Panc1 (cell line): ENCODE data around the gene DSCAM. TPM values are rescaled to one million over a fixed set of nuclear protein-coding genes. Genes with fewer than 3 reads are reported as not detected.

Source experiments
- ATAC-seq: fragments of 200-7000 bp; cut with Tn5 transposase; 2 replicates; pipeline ENCODE4 v1.9.1; 2020; ENCODE audit warnings: mild to moderate bottlenecking, moderate library complexity
- BruUV-seq: library from RNA; stranded (reverse); fragments of 400-500 nt; replicated peaks from 2 replicates; lab custom pipeline; 2021; lab: Mats Ljungman, UMichigan
- CTCF ChIA-PET: fragments of 300-600 bp; sonication (Branson Sonifier 250); formaldehyde crosslinking; loops from one replicate; lab custom pipeline; 2022; ENCODE audit warnings: antibody characterized with exemption; lab: Charles Lee
- POLR2A ChIA-PET: fragments of 300-600 bp; sonication (Branson Sonifier 250); formaldehyde crosslinking; loops from one replicate; lab custom pipeline; 2022; ENCODE audit warnings: antibody characterized with exemption; lab: Charles Lee
- DNase-seq: peaks from one replicate; pipeline ENCODE4 v3.0.0-alpha.2; 2010; ENCODE audit warnings: low read depth, low spot score
- H3K27ac ChIP-seq: 2 replicates; pipeline ENCODE4 v1.5.1; 2011; ENCODE audit warnings: mild to moderate bottlenecking, low read length, inconsistent platforms
- H3K27me3 ChIP-seq: fragments of 200-500 bp; sonication (Bioruptor generic); 2 replicates; pipeline ENCODE4 v1.6.0; 2014; ENCODE audit warnings: low read length, inconsistent platforms; ENCODE audit not compliant: control insufficient read depth, insufficient read depth
- H3K36me3 ChIP-seq: fragments of 200-500 bp; sonication (Bioruptor generic); 2 replicates; pipeline ENCODE4 v1.5.1; 2014; ENCODE audit warnings: inconsistent platforms, mild to moderate bottlenecking, low read length, moderate library complexity; ENCODE audit not compliant: control insufficient read depth, insufficient read depth
- H3K4me1 ChIP-seq: 2 replicates; pipeline ENCODE4 v1.5.1; 2011; ENCODE audit warnings: inconsistent platforms, mild to moderate bottlenecking, low read length, moderate library complexity; ENCODE audit not compliant: control insufficient read depth, insufficient read depth
- H3K4me3 ChIP-seq, 2 experiments: 2 replicates each; pipeline ENCODE4 v1.5.1; 2011 to 2012; ENCODE audit warnings: low read depth in 2 of 2, low read length in 2 of 2, mild to moderate bottlenecking in 2 of 2, inconsistent platforms in 1 of 2, moderate library complexity in 1 of 2
- H3K9me3 ChIP-seq: fragments of 200-500 bp; sonication (Bioruptor generic); 2 replicates; pipeline ENCODE4 v1.5.1; 2014; ENCODE audit warnings: low read depth, mild to moderate bottlenecking, inconsistent platforms, low read length, moderate library complexity; ENCODE audit not compliant: control insufficient read depth, insufficient read depth
- CTCF ChIP-seq: fragments of 450-650 bp; IDR thresholded peaks from 2 replicates; pipeline ENCODE4 v1.5.1; 2017; ENCODE audit warnings: mild to moderate bottlenecking
- POLR2AphosphoS5 ChIP-seq: IDR thresholded peaks from 2 replicates; pipeline ENCODE4 v1.6.1; 2012; ENCODE audit warnings: mild to moderate bottlenecking, low read depth, low read length, moderate library complexity
- REST ChIP-seq, 2 experiments: IDR thresholded peaks; 2 replicates each; pipeline ENCODE4 v1.6.1; 2011 to 2012; ENCODE audit warnings: low read depth in 2 of 2, control low read depth in 1 of 2, low read length in 1 of 2, mild to moderate bottlenecking in 1 of 2, moderate library complexity in 1 of 2; ENCODE audit not compliant: insufficient read depth in 1 of 2
- SIN3A ChIP-seq: IDR thresholded peaks from 2 replicates; pipeline ENCODE4 v1.6.1; 2012; ENCODE audit warnings: low read depth, mild to moderate bottlenecking, low read length, moderate library complexity, borderline replicate concordance; ENCODE audit not compliant: insufficient read depth
- TCF7L2 ChIP-seq: IDR thresholded peaks from 2 replicates; pipeline ENCODE4 v1.6.1; 2011; ENCODE audit warnings: mild to moderate bottlenecking, low read depth, low read length, inconsistent platforms
- in situ Hi-C: cut with HindIII; loops from 2 replicates; pipeline ENCODE4 v1.10.0; 2016; ENCODE audit warnings: low sequenced_read_pairs, low pct_unique_long_range_greater_than_20kb
- intact Hi-C: fragments of 100-400 bp; cut with micrococcal nuclease; formaldehyde crosslinking; loops from one replicate; pipeline ENCODE4 v1.10.0; 2022; ENCODE audit not compliant: unreplicated experiment
- total RNA-seq: library from RNA; stranded (reverse); gene quantifications from one replicate; pipeline ENCODE4 v1.2.1, GENCODE V29; 2021; ENCODE audit not compliant: unreplicated experiment

Gene DSCAM
- total RNA-seq, 1 experiment from 2014 or later: not detected

- Histone ChIP-seq H3K4me3 (no peak overlapping the region), H3K27ac (no peak overlapping the region), H3K9me3 (no peaks in the 10 kb centered on the region), H3K36me3 (no peaks in the 10 kb centered on the region), H3K27me3 (no peaks in the 10 kb centered on the region), H3K4me1 (no peaks in the 10 kb centered on the region)
- no peak for ATAC-seq
- no TSS peak for BruUV-seq
- intact Hi-C loops (no loop called here), in situ Hi-C loops (no loop called here)
- TF ChIP-seq TCF7L2 (no peak), POLR2AphosphoS5 (no peak), REST (IDR thresholded peaks at IDR 0.05; ENCODE audit: insufficient read depth in 1 of 2, low read depth in 2 of 2, low read length in 1 of 2) (no peak), CTCF (no peak), SIN3A (no peak)
- POLR2A ChIA-PET: no interaction called here
- CTCF ChIA-PET: no interaction called here
- DNase-seq: no peak
Observed at GRCh38 chr21:39972976-39973770, 873.8 kb downstream of the DSCAM start.

GRCh38 chr21:39972471-39972870 lies 874.5 kb downstream of the DSCAM start:
- POLR2A ChIA-PET: no interaction called here
- BruUV-seq: no TSS peak
- TF ChIP-seq TCF7L2: no peak
- no peak for TF ChIP-seq REST (IDR thresholded peaks at IDR 0.05; ENCODE audit: insufficient read depth in 1 of 2, low read depth in 2 of 2, low read length in 1 of 2)
- no peak for TF ChIP-seq CTCF
- TF ChIP-seq POLR2AphosphoS5: no peak
- TF ChIP-seq SIN3A: no peak
- Histone ChIP-seq H3K4me1 (no peaks in the 10 kb centered on the region), H3K27ac (no peak overlapping the region), H3K36me3 (no peaks in the 10 kb centered on the region), H3K27me3 (no peaks in the 10 kb centered on the region), H3K4me3 (no peak overlapping the region), H3K9me3 (no peaks in the 10 kb centered on the region)
- in situ Hi-C loops: no loop called here
- no peak for DNase-seq
- intact Hi-C loops: no loop called here
- CTCF ChIA-PET: no interaction called here
- no peak for ATAC-seq
